Measurements from ENCODE around the gene DNAJC8.

Gene DNAJC8

DNA sequence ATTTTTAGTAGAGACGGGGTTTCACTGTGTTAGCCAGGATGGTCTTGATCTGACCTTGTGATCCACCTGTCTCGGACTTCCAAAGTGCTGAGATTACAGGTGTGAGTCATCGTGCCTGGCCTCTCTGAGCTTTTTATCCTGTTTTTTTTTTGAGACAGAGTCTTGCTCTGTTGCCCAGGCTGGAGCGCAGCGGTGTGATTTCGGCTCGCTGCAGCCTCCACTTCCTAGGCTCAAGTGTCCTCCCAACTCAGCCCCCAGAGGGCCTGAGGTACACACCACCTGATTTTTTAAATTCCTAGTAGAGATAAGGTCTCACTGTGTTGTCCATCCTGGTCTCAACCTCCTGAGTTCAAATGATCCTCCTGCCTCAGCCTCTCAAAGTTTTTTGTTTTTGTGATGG lies 46.9 kb upstream of the DNAJC8 start:
- Histone ChIP-seq H3K14ac (ENCODE audit: low read length) (no peak overlapping the region), H2AFZ (ENCODE audit: low read length) (no peak overlapping the region), H3K9ac (ENCODE audit: low read depth, low read length, poor library complexity) (no peak overlapping the region), H4K91ac (ENCODE audit: low read depth, low read length, poor library complexity) (no peak overlapping the region), H2BK12ac (ENCODE audit: low read length) (no peak overlapping the region), H3K23ac (ENCODE audit: low read depth, low read length, poor library complexity) (no peak overlapping the region), H3K4me2 (ENCODE audit: insufficient read depth, low read length, poor library complexity, severe bottlenecking) (no peak overlapping the region), H2BK5ac (ENCODE audit: low read length) (no peak overlapping the region), H3K27me3 (ENCODE audit: control insufficient read depth in 3 of 3, insufficient read depth in 3 of 3, low read depth in 1 of 3, low read length in 3 of 3) (no peaks in the 10 kb centered on the region), H3K36me3 (replicated peaks in 1 of 2; ENCODE audit: control insufficient read depth in 2 of 2, insufficient read depth in 2 of 2, low read length in 2 of 2) (peaks cover 40 to 84% of the 10 kb centered on the region in 2 donors), H3K4ac (ENCODE audit: low read length) (no peak overlapping the region), H3K9me3 (replicated peaks in 1 of 2; ENCODE audit: control insufficient read depth in 2 of 2, insufficient read depth in 1 of 2, low read depth in 1 of 2, low read length in 2 of 2) (no peaks in the 10 kb centered on the region), H3K27ac (replicated peaks; ENCODE audit: low read length) (no peak overlapping the region), H3K79me1 (ENCODE audit: low read depth, low read length) (no peaks in the 10 kb centered on the region), H4K8ac (ENCODE audit: low read depth, low read length) (no peak overlapping the region), H3K4me1 (ENCODE audit: control insufficient read depth in 2 of 2, insufficient read depth in 1 of 2, low read depth in 1 of 2, low read length in 2 of 2) (no peaks in the 10 kb centered on the region), H2AK5ac (ENCODE audit: low read depth, low read length) (no peak overlapping the region), H3K4me3 (ENCODE audit: low read length in 2 of 2) (no peak overlapping the region), H2BK15ac (ENCODE audit: low read length) (no peak overlapping the region), H2BK120ac (ENCODE audit: low read depth, low read length) (no peak overlapping the region), H3K18ac (ENCODE audit: low read length) (no peak overlapping the region)
- no CpG with 5 or more reads among the region's 7 CpGs for WGBS, 2 donors (ENCODE audit: extremely low coverage in 2 of 2, insufficient read length in 2 of 2, insufficient replicate concordance in 1 of 2)
- DNase-seq (ENCODE audit: low spot score), result no peak

DNA sequence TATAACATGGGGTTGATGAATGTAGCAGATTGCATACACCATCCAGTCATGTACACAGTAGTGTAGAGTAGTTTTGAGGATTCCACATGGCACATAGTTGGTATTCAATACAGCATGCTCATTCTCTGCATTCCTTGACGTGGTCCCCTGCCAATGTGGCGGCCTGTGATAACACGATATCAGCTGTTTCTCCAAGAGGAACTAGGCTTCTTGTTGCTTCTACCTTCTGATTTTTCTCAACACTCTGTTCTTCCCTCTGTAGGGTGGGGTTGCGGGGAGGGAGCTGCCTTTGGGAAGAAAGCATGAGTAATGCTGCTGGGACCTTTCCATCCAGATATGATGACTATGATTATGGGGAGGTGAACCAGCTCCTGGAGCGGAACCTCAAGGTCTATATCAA lies 45.9 kb upstream of the DNAJC8 start:
- no CpG with 5 or more reads among the region's 5 CpGs for WGBS, 2 donors (ENCODE audit: extremely low coverage in 2 of 2, insufficient read length in 2 of 2, insufficient replicate concordance in 1 of 2)
- Histone ChIP-seq H2BK15ac (ENCODE audit: low read length) (no peak overlapping the region), H3K36me3 (replicated peaks in 1 of 2; ENCODE audit: control insufficient read depth in 2 of 2, insufficient read depth in 2 of 2, low read length in 2 of 2) (peaks cover 47 to 93% of the 10 kb centered on the region in 2 donors)

DNA sequence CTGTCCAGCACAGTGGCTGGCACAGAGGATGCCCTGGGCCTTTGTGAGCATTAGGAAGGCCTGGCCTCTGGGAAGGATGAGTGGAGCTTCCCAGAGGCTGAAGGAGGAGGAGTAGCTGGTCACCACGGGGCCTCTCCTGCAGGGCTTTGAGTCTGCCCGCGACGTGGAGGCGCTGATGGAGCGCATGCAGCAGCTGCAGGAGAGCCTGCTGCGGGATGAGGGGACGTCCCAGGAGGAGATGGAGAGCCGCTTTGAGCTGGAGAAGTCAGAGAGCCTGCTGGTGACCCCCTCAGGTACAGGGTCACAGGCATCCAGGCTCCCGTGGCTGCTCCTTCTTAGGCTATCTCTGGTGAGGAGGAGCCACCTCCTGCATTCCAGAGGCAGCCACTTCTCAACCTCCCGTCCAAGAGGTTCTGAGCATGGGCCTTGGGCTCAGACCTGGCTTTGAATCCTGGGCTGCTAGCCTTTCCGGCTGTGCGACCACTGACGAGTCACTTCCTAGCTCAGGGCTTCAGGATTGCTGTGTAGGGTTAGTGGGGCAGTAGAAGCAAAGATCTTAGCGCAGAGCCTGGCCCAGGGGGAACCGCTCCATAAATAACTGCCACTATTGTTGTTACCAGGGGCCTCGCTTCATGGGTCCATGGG lies 40.5 kb upstream of the DNAJC8 start:
- H3K36me3 ChIP-seq (replicated peaks in 1 of 2; ENCODE audit: control insufficient read depth in 2 of 2, insufficient read depth in 2 of 2, low read length in 2 of 2), result peaks cover 33 to 92% of the 10 kb centered on the region in 2 donors
- WGBS, 2 donors (ENCODE audit: extremely low coverage in 2 of 2, insufficient read length in 2 of 2, insufficient replicate concordance in 1 of 2), result no CpG with 5 or more reads among the region's 17 CpGs

More for the DNA sequence above, 45.9 kb upstream of the DNAJC8 start:
- H3K4me2 ChIP-seq (ENCODE audit: insufficient read depth, low read length, poor library complexity, severe bottlenecking), result no peak overlapping the region
- H4K8ac ChIP-seq (ENCODE audit: low read depth, low read length), result no peak overlapping the region
- no peak overlapping the region for H3K18ac ChIP-seq (ENCODE audit: low read length)
- no peak overlapping the region for H3K27ac ChIP-seq (replicated peaks; ENCODE audit: low read length)
- no peak for DNase-seq (ENCODE audit: low spot score)
- no peak overlapping the region for H2BK120ac ChIP-seq (ENCODE audit: low read depth, low read length)
- H3K27me3 ChIP-seq (ENCODE audit: control insufficient read depth in 3 of 3, insufficient read depth in 3 of 3, low read depth in 1 of 3, low read length in 3 of 3), result no peaks in the 10 kb centered on the region
- H3K9ac ChIP-seq (ENCODE audit: low read depth, low read length, poor library complexity), result no peak overlapping the region
- H3K4ac ChIP-seq (ENCODE audit: low read length), result no peak overlapping the region
- no peak overlapping the region for H4K91ac ChIP-seq (ENCODE audit: low read depth, low read length, poor library complexity)
- H2BK5ac ChIP-seq (ENCODE audit: low read length), result no peak overlapping the region
- no peak overlapping the region for H3K4me3 ChIP-seq (ENCODE audit: low read length in 2 of 2)
- H2AK5ac ChIP-seq (ENCODE audit: low read depth, low read length), result no peak overlapping the region
- H2AFZ ChIP-seq (ENCODE audit: low read length), result no peak overlapping the region
- no peak overlapping the region for H3K14ac ChIP-seq (ENCODE audit: low read length)
- H3K79me1 ChIP-seq (ENCODE audit: low read depth, low read length), result no peaks in the 10 kb centered on the region
- H3K9me3 ChIP-seq (replicated peaks in 1 of 2; ENCODE audit: control insufficient read depth in 2 of 2, insufficient read depth in 1 of 2, low read depth in 1 of 2, low read length in 2 of 2), result no peaks in the 10 kb centered on the region
- H3K23ac ChIP-seq (ENCODE audit: low read depth, low read length, poor library complexity), result no peak overlapping the region
- no peak overlapping the region for H2BK12ac ChIP-seq (ENCODE audit: low read length)
- no peaks in the 10 kb centered on the region for H3K4me1 ChIP-seq (ENCODE audit: control insufficient read depth in 2 of 2, insufficient read depth in 1 of 2, low read depth in 1 of 2, low read length in 2 of 2)

DNA sequence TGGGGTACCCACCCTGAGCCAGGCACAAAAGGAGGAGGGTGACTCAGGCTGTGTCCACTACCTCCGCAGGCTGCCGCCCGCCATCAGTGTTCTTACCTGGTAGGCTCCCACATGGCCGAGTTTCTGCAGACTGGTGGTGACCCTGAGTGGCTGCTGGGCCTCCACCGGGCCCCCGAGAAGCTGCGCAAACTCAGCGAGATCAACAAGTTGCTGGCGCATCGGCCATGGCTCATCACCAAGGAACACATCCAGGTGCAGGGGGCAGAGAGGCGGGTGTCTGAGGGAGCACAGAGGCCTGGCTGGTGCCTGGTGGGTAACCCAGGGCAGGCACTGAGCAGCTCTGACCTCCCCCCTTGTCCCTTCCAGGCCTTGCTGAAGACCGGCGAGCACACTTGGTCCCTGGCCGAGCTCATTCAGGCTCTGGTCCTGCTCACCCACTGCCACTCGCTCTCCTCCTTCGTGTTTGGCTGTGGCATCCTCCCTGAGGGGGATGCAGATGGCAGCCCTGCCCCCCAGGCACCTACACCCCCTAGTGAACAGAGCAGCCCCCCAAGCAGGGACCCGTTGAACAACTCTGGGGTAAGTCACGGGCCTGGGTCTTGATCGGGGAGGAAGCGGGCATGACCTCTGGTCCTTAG lies 39.5 kb upstream of the DNAJC8 start:
- no peak overlapping the region for H3K4me2 ChIP-seq (ENCODE audit: insufficient read depth, low read length, poor library complexity, severe bottlenecking)
- H3K79me1 ChIP-seq (ENCODE audit: low read depth, low read length), result peaks cover 7% of the 10 kb centered on the region
- no CpG with 5 or more reads among the region's 20 CpGs for WGBS, 2 donors (ENCODE audit: extremely low coverage in 2 of 2, insufficient read length in 2 of 2, insufficient replicate concordance in 1 of 2)
- no peak overlapping the region for H3K23ac ChIP-seq (ENCODE audit: low read depth, low read length, poor library complexity)
- no peak overlapping the region for H3K14ac ChIP-seq (ENCODE audit: low read length)
- H3K9me3 ChIP-seq (replicated peaks in 1 of 2; ENCODE audit: control insufficient read depth in 2 of 2, insufficient read depth in 1 of 2, low read depth in 1 of 2, low read length in 2 of 2), result no peaks in the 10 kb centered on the region
- H3K27ac ChIP-seq (replicated peaks; ENCODE audit: low read length), result no peak overlapping the region
- no peaks in the 10 kb centered on the region for H3K27me3 ChIP-seq (ENCODE audit: control insufficient read depth in 3 of 3, insufficient read depth in 3 of 3, low read depth in 1 of 3, low read length in 3 of 3)
- no peak overlapping the region for H4K91ac ChIP-seq (ENCODE audit: low read depth, low read length, poor library complexity)
- no peak overlapping the region for H3K4me3 ChIP-seq (ENCODE audit: low read length in 2 of 2)
- H2BK120ac ChIP-seq (ENCODE audit: low read depth, low read length), result no peak overlapping the region
- peaks cover 28 to 83% of the 10 kb centered on the region in 2 donors for H3K36me3 ChIP-seq (replicated peaks in 1 of 2; ENCODE audit: control insufficient read depth in 2 of 2, insufficient read depth in 2 of 2, low read length in 2 of 2)
- no peak overlapping the region for H3K4ac ChIP-seq (ENCODE audit: low read length)
- peak overlapping the region; percentile 39 for H2BK5ac ChIP-seq (ENCODE audit: low read length)
- no peak overlapping the region for H2BK15ac ChIP-seq (ENCODE audit: low read length)
- no peak overlapping the region for H3K18ac ChIP-seq (ENCODE audit: low read length)
- H3K9ac ChIP-seq (ENCODE audit: low read depth, low read length, poor library complexity), result peak overlapping the region; percentile 60
- peak overlapping the region; percentile 73 for H2BK12ac ChIP-seq (ENCODE audit: low read length)
- H3K4me1 ChIP-seq (ENCODE audit: control insufficient read depth in 2 of 2, insufficient read depth in 1 of 2, low read depth in 1 of 2, low read length in 2 of 2), result peaks cover 3 to 4% of the 10 kb centered on the region in 2 donors
- H2AFZ ChIP-seq (ENCODE audit: low read length), result no peak overlapping the region
- no peak overlapping the region for H4K8ac ChIP-seq (ENCODE audit: low read depth, low read length)
- DNase-seq (ENCODE audit: low spot score), result no peak
- H2AK5ac ChIP-seq (ENCODE audit: low read depth, low read length), result no peak overlapping the region

More for the DNA sequence above, 40.5 kb upstream of the DNAJC8 start:
- no peak overlapping the region for H2BK15ac ChIP-seq (ENCODE audit: low read length)
- no peak overlapping the region for H3K18ac ChIP-seq (ENCODE audit: low read length)
- H3K23ac ChIP-seq (ENCODE audit: low read depth, low read length, poor library complexity), result no peak overlapping the region
- no peaks in the 10 kb centered on the region for H3K9me3 ChIP-seq (replicated peaks in 1 of 2; ENCODE audit: control insufficient read depth in 2 of 2, insufficient read depth in 1 of 2, low read depth in 1 of 2, low read length in 2 of 2)
- no peak overlapping the region for H4K8ac ChIP-seq (ENCODE audit: low read depth, low read length)
- H3K4me2 ChIP-seq (ENCODE audit: insufficient read depth, low read length, poor library complexity, severe bottlenecking), result no peak overlapping the region
- H3K27me3 ChIP-seq (ENCODE audit: control insufficient read depth in 3 of 3, insufficient read depth in 3 of 3, low read depth in 1 of 3, low read length in 3 of 3), result no peaks in the 10 kb centered on the region
- H3K14ac ChIP-seq (ENCODE audit: low read length), result no peak overlapping the region
- no peak overlapping the region for H4K91ac ChIP-seq (ENCODE audit: low read depth, low read length, poor library complexity)
- no peak overlapping the region for H3K9ac ChIP-seq (ENCODE audit: low read depth, low read length, poor library complexity)
- H2AK5ac ChIP-seq (ENCODE audit: low read depth, low read length), result no peak overlapping the region
- no peak overlapping the region for H2BK12ac ChIP-seq (ENCODE audit: low read length)
- H2BK5ac ChIP-seq (ENCODE audit: low read length), result no peak overlapping the region
- DNase-seq (ENCODE audit: low spot score), result no peak
- no peak overlapping the region for H3K4me3 ChIP-seq (ENCODE audit: low read length in 2 of 2)
- no peak overlapping the region for H2AFZ ChIP-seq (ENCODE audit: low read length)
- peaks cover 1% of the 10 kb centered on the region for H3K79me1 ChIP-seq (ENCODE audit: low read depth, low read length)
- H3K4ac ChIP-seq (ENCODE audit: low read length), result no peak overlapping the region
- no peak overlapping the region for H3K27ac ChIP-seq (replicated peaks; ENCODE audit: low read length)
- no peaks in the 10 kb centered on the region for H3K4me1 ChIP-seq (ENCODE audit: control insufficient read depth in 2 of 2, insufficient read depth in 1 of 2, low read depth in 1 of 2, low read length in 2 of 2)
- H2BK120ac ChIP-seq (ENCODE audit: low read depth, low read length), result no peak overlapping the region
